Esophagus (tissue), 2 donors: ENCODE measurements around the gene FOXB1. TPM values are rescaled to one million over a fixed set of nuclear protein-coding genes. Genes with fewer than 3 reads are reported as not detected.

ENCODE experiments used
- H3K27ac ChIP-seq, 2 donors: one replicate each; pipeline ENCODE4 v1.5.1; 2013; ENCODE audit warnings: low read depth in 2 of 2, mild to moderate bottlenecking in 2 of 2, inconsistent platforms in 1 of 2, low read length in 1 of 2, moderate library complexity in 1 of 2
- H3K27me3 ChIP-seq, 2 donors: one replicate each; pipeline ENCODE4 v1.6.1; 2013; ENCODE audit warnings: low read length in 2 of 2, control low read depth in 1 of 2, mild to moderate bottlenecking in 1 of 2; ENCODE audit not compliant: insufficient read depth in 2 of 2, control insufficient read depth in 1 of 2
- H3K36me3 ChIP-seq, 2 donors: one replicate each; pipeline ENCODE4 v1.6.1; 2013; ENCODE audit warnings: low read length in 1 of 2; ENCODE audit not compliant: control insufficient read depth in 2 of 2, insufficient read depth in 2 of 2
- H3K4me1 ChIP-seq, 2 donors: one replicate each; pipeline ENCODE4 v1.6.1; 2013; ENCODE audit warnings: low read length in 1 of 2; ENCODE audit not compliant: control insufficient read depth in 2 of 2, insufficient read depth in 2 of 2
- H3K4me3 ChIP-seq, 2 donors: one replicate each; pipeline ENCODE4 v1.5.1; 2013; ENCODE audit warnings: low read length in 2 of 2, mild to moderate bottlenecking in 2 of 2, low read depth in 1 of 2, moderate library complexity in 1 of 2
- H3K9me3 ChIP-seq, 2 donors: one replicate each; pipeline ENCODE4 v1.6.1; 2013; ENCODE audit warnings: mild to moderate bottlenecking in 2 of 2, low read depth in 1 of 2, low read length in 1 of 2, moderate library complexity in 1 of 2; ENCODE audit not compliant: control insufficient read depth in 2 of 2, insufficient read depth in 1 of 2
- WGBS, 2 donors: extraction: QIAGEN DNeasy Blood & Tissue Kit; methylation state at CpG; one replicate each; pipeline ENCODE4 v1.1.7; 2013; 5-methylcytosine and 5-hydroxymethylcytosine counted together
- polyA plus RNA-seq, 2 donors: library from polyadenylated mRNA; stranded (reverse); fragments of 200-250 nt; gene quantifications; one replicate each; pipeline ENCODE4 v1.2.3, GENCODE V29; 2013
- donor health status: healthy with polysubstance abuse.
- donor health status: Bipolar disorder and iron deficiency.

FOXB1 gene
- not detected for polyA plus RNA-seq

DNA sequence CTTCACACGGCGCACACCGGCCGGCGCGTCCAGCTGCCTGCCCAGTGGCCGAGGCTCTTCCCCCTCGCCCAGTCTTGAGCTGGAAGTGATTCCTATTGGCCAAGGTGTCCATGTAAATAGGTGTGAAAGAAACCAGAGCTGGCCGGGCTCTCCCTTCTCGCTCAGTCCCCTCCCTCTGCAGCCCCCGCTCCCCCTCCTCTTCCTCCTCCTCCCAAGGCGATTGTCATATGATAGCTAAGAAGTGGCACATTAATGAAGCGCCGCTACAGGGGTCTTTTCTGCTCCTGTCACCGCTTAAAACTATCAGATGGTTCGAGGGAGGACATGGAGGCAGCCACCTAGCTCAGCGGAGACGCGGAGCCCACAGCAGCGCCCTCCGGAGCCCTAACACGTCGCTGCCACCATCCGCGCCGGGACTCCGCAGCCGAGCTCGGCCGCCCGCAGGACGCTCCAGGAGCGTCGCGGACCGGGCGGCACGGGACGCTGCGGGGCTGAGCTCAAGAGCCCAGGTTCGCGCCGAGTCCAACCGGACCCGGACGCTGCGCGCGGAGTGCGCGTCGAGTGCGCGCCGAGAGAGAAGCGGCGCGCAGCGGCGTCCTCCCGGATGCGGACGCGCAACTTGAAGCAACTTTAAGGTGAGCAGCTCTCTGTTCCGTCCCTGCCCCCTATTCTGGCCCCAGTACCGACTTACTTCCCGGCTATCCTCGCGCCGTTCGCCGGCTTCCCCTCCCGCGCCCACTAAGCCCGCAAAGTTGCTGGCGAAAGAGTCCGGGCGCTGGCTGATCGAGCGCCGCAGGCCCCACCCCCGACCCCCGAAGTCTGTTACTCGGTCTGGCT lies at the start of gene FOXB1:
Gene FOXB1, plus strand, starts transcription at position 303 of the 837 bp plus-strand sequence. CDS start 653 bp downstream, outside the sequence.
- Histone ChIP-seq H3K27ac (no peak within 1 kb of the TSS), H3K9me3 (peaks cover 2 to 4% of the 10 kb centered on the region in 2 donors), H3K36me3 (no peaks in the 10 kb centered on the region), H3K4me3 (peak within 1 kb of the TSS; percentile 14 to 46), H3K4me1 (peaks cover 23 to 24% of the 10 kb centered on the region in 2 donors), H3K27me3 (peaks cover 7 to 47% of the 10 kb centered on the region in 2 donors)
- WGBS, 2 donors: 3% methylated on average over 84 of the region's 84 CpGs

DNA sequence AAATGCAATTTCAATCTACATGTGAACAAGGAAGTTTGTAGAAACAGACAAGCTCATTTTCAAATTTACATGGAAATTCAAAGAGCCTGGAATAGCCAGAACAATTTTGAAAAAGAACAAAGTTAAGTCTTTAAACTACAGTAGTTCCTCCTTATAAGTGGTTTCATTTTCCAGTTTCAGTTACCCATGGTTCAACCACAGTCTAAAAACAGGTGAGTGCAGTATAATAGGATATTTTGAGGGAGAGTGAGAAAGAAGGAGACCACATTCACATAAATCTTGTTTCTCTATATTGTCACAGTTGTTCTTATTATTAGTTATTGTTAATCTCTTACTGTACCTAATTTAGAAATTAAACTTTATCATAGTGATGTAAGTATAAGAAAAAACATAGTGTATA lies 45.8 kb upstream of the FOXB1 start:
- peaks cover 0 to 5% of the 10 kb centered on the region in 2 donors for H3K9me3 ChIP-seq
- H3K36me3 ChIP-seq: no peaks in the 10 kb centered on the region
- H3K4me1 ChIP-seq: no peaks in the 10 kb centered on the region

DNA sequence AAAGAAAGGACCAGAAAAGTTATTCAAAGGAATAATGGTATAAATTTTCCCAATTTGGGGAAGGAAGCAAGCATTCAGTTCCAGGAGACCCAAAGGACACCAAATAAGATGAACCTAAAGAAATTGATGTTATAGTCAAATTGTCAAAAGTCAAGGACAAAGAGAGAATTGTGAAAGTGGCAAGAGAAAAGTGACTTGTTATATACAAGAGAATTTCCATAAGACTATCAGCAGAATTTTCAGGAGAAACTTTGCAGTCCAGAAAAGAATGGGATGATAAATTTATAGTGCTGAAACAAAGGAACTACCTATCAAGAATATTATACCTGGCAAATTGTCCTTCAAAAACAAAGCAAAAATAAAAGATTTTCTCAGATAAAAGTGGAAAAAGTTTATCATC lies 43.8 kb upstream of the FOXB1 start:
- Histone ChIP-seq H3K4me1 (no peaks in the 10 kb centered on the region), H3K9me3 (peaks cover 0 to 8% of the 10 kb centered on the region in 2 donors), H3K27ac (no peak overlapping the region), H3K36me3 (no peaks in the 10 kb centered on the region), H3K27me3 (no peaks in the 10 kb centered on the region), H3K4me3 (no peak overlapping the region)

More for the DNA sequence above, 45.8 kb upstream of the FOXB1 start:
- no peak overlapping the region for H3K4me3 ChIP-seq
- H3K27me3 ChIP-seq: no peaks in the 10 kb centered on the region
- no peak overlapping the region for H3K27ac ChIP-seq

DNA sequence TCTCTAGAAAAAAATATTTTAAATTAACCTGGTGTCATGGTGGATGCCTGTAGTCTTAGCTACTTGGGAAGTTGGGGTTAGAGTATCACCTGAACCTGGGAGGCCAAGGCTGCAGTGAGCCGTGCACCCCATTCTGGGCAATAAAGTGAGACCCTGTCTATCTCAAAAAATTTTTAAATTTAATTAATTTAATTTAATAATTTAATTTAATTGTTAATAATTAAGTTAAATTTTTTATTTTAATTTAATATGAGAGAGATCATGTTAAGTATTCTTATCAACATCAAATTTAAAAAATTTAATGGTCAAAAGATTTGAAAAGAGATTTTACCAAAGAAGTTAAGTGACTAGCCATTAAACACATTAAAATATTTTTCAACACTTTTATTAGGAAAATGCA lies 40.8 kb upstream of the FOXB1 start:
- Histone ChIP-seq H3K27me3 (no peaks in the 10 kb centered on the region), H3K4me3 (no peak overlapping the region), H3K4me1 (no peaks in the 10 kb centered on the region), H3K27ac (no peak overlapping the region), H3K36me3 (no peaks in the 10 kb centered on the region), H3K9me3 (peaks cover 3 to 8% of the 10 kb centered on the region in 2 donors)
- 94 to 100% methylated on average over 1 of the region's 1 CpG for WGBS, 2 donors

DNA sequence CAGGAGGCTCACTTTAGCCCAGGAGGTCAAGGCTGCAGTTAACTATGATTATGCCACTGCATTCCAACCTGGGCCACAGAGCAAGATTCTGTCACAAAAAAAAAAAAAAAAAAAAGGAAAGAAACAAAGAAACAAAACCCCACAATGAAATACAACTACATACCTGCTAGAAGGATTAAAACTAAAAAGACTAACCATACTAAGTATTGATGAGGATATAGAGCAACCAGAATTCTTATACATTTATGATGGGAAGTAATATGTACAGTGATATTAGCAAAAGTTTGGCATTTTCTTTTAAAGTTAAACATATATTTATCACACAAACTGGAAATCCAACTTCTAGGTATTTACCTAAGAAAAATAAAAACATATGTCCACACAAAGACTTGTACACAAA lies 40.2 kb upstream of the FOXB1 start:
- peaks cover 3 to 8% of the 10 kb centered on the region in 2 donors for H3K9me3 ChIP-seq
- H3K27ac ChIP-seq: no peak overlapping the region
- H3K27me3 ChIP-seq: no peaks in the 10 kb centered on the region
- no peaks in the 10 kb centered on the region for H3K4me1 ChIP-seq
- no peak overlapping the region for H3K4me3 ChIP-seq
- H3K36me3 ChIP-seq: no peaks in the 10 kb centered on the region

DNA sequence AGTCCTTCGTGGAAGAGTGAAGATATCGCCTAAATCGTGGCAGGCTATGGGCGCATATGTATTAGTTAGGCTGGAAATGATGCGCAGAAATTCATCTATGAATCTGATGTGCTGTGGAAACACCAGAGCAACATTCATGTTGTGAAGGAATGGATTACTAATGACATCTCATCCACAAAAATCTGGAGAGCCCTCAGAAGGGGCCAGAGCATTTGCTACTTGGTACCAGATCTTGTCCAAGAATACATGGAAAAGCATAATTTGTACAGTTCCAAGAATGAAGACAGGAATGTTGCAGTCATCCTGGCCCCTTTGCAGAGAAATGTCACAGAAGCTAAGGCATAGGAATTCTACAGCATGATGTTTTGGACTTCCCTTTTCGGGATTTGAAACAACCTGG lies 38.4 kb upstream of the FOXB1 start:
- Histone ChIP-seq H3K36me3 (no peaks in the 10 kb centered on the region), H3K9me3 (peaks cover 3% of the 10 kb centered on the region in 2 donors), H3K27me3 (no peaks in the 10 kb centered on the region), H3K4me1 (no peaks in the 10 kb centered on the region), H3K4me3 (no peak overlapping the region), H3K27ac (no peak overlapping the region)
- WGBS, 2 donors: 96% methylated on average over 6 of the region's 6 CpGs

DNA sequence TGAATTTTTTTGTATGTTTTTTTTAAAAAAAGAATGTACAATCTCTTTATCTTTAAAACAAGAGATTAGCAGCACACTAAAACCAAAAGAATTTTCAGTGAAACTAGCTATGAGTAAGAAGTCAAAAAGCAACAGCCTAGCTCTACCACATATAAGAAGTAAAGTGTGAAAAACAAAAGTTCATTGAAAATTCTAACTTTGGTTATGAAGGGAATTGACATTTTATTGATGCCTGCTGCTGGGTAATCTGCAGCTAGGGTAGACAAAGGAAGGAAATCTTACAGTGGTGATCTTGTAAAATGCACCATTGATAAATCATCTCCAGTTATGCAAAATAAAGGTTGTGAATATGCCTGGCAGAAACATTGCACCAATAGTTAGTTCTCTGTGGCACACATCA lies 37.8 kb upstream of the FOXB1 start:
- Histone ChIP-seq H3K4me1 (no peaks in the 10 kb centered on the region), H3K4me3 (no peak overlapping the region), H3K27ac (no peak overlapping the region), H3K9me3 (peaks cover 3% of the 10 kb centered on the region in 2 donors), H3K27me3 (no peaks in the 10 kb centered on the region), H3K36me3 (no peaks in the 10 kb centered on the region)

DNA sequence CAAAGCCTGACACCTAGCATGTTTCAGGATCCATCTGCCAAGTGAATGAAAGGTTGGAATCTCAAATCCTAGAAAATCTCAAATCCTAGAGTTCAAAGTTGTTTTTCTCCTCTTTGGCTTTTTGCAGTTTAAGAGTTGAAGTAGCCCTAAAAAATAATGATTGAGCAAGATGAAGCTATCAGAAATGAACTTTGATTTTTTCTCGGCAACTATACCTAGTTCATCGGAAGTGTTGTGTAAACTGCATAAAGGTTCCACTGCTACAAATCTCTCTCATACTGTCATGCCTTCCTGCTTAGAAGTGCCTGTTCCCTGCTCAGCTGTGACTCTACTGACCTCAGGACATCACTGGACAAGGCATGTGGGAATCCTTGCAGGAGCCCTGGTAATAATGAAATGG lies 35.8 kb upstream of the FOXB1 start:
- no peaks in the 10 kb centered on the region for H3K27me3 ChIP-seq
- WGBS, 2 donors: 89 to 96% methylated on average over 2 of the region's 2 CpGs
- H3K4me3 ChIP-seq: no peak overlapping the region
- peaks cover 3% of the 10 kb centered on the region in 2 donors for H3K9me3 ChIP-seq
- no peak overlapping the region for H3K27ac ChIP-seq
- H3K4me1 ChIP-seq: no peaks in the 10 kb centered on the region
- H3K36me3 ChIP-seq: no peaks in the 10 kb centered on the region

DNA sequence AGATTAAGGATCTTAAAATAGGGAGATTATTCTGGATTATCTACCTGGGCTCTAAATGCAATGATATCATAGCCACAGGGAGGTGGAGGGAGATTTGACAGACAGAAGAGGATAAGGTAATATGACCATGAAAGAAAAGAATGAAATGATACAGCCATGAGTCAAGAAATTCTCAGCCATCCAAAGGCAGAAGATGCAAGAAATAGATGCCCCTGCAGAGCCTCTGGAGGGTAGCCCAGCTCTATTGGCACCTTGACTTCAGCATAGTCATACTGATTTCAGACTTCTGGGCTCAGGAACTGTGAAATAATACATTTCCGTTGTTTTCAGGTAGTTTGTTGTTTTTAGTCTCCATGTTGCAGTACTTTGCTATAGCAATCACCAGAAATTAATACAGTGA lies 31.9 kb upstream of the FOXB1 start:
- no peak overlapping the region for H3K27ac ChIP-seq
- no peaks in the 10 kb centered on the region for H3K9me3 ChIP-seq
- no peak overlapping the region for H3K4me3 ChIP-seq
- H3K4me1 ChIP-seq: peaks cover 0 to 3% of the 10 kb centered on the region in 2 donors
- 69 to 70% methylated on average over 1 of the region's 1 CpG for WGBS, 2 donors
- H3K27me3 ChIP-seq: peaks cover 0 to 8% of the 10 kb centered on the region in 2 donors
- H3K36me3 ChIP-seq: no peaks in the 10 kb centered on the region
